ENCODE results near the gene RFT1.
"Not testable (repeated sequence)": the region's sequence is repeated elsewhere in the genome, so short reads cannot be mapped to it uniquely, and the experiment has no call there.

Gene RFT1

GRCh38 chr3:53054233-53054632 lies 76.0 kb downstream of the RFT1 start:
- DNase-seq: not testable (repeated sequence)

- no peak for DNase-seq
Observed at GRCh38 chr3:53051929-53052328, 78.3 kb downstream of the RFT1 start.

GRCh38 chr3:53049987-53050386 lies 80.2 kb downstream of the RFT1 start:
- no peak for DNase-seq

- DNase-seq: peak; percentile 78 to 81
Observed at GRCh38 chr3:53046171-53047170, 83.8 kb downstream of the RFT1 start.

- DNase-seq: peak; percentile 77 to 83
Observed at GRCh38 chr3:53045518-53046170, 84.6 kb downstream of the RFT1 start, which contains the start of gene SFMBT1. TSS of gene SFMBT1 (minus strand) at chr3:53046073. CDS start at chr3:52969128, 76,945 bp downstream.

GRCh38 chr3:53044711-53045517 lies 85.3 kb downstream of the RFT1 start:
- peak; percentile 64 to 68 for DNase-seq

- DNase-seq: no peak
Observed at GRCh38 chr3:53044371-53044710, 85.9 kb downstream of the RFT1 start.

- DNase-seq: no peak
Observed at GRCh38 chr3:53043738-53044137, 86.5 kb downstream of the RFT1 start.

- DNase-seq: no peak
Observed at GRCh38 chr3:53042651-53043050, 87.6 kb downstream of the RFT1 start.

GRCh38 chr3:53040351-53040820 lies 89.8 kb downstream of the RFT1 start:
- DNase-seq: no peak

GRCh38 chr3:53039376-53039752 lies 90.9 kb downstream of the RFT1 start:
- DNase-seq: no peak

- DNase-seq: no peak
Observed at GRCh38 chr3:53038679-53039375, 91.4 kb downstream of the RFT1 start.
